GM12874 (cell line): Measurements from ENCODE around the gene GSTP1.

ENCODE experiments used
- TF ChIP-seq, protein P1 (sequence below): IDR thresholded peaks from 2 replicates; pipeline ENCODE4 v1.5.1; 2011; ENCODE audit warnings: low read depth, mild to moderate bottlenecking, control low read depth, low read length, moderate library complexity; ENCODE audit not compliant: insufficient read depth

The GSTP1 gene

DNA sequence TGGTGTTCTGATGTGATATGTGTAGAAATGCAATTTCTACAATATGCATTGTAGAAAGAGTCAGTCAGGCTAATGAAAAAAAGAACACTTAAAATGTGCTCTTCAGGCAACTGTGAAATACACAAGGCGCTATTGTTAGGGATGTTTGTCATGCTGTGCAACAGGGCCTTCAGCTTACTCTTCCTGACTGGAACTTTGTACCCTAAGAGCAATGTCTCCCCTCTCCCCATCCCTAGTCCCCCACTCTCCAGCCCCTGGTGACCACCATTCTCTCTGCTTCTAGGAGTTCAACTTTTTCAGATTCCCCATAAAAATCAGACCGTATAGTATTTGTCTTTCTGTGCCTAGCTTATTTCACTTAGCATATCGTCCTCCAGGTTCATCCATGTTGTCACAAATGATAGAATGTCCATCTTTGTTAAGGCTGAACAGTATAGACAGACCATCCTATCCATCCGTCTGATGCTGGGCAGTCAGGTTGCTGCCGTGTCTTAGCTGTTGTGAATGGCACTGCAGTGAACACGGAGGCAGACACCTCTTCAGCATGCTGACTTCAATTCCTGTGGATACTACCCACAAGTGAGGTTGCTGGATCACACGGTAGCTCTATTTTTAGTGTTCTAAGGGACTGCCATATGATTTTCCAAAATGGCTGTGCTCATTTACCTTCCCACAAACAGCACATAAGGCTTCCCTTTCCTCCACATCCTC, 33.8 kb downstream of the GSTP1 start:
- TF ChIP-seq, protein P1, sequence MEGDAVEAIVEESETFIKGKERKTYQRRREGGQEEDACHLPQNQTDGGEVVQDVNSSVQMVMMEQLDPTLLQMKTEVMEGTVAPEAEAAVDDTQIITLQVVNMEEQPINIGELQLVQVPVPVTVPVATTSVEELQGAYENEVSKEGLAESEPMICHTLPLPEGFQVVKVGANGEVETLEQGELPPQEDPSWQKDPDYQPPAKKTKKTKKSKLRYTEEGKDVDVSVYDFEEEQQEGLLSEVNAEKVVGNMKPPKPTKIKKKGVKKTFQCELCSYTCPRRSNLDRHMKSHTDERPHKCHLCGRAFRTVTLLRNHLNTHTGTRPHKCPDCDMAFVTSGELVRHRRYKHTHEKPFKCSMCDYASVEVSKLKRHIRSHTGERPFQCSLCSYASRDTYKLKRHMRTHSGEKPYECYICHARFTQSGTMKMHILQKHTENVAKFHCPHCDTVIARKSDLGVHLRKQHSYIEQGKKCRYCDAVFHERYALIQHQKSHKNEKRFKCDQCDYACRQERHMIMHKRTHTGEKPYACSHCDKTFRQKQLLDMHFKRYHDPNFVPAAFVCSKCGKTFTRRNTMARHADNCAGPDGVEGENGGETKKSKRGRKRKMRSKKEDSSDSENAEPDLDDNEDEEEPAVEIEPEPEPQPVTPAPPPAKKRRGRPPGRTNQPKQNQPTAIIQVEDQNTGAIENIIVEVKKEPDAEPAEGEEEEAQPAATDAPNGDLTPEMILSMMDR, result no peak

DNA sequence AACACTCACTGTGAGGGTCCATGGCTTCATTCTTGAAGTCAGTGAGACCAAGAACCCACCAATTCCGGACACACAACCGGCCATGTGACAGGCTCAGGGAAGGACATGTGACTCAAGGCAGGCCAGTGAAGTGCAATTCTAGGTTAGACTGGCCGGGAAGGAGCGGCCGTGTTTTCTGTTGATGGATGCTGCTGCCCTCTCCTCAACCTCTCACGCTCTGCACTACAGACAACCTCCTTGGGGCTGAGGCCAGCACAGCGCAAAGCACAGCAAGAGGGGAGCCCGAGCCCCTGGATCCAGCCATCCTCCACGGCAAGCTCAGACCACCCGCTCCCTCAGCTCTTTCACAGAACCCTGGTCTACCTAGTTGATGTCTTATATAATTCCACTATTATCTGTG, 43.4 kb downstream of the GSTP1 start:
- TF ChIP-seq, protein P1, result no peak

DNA sequence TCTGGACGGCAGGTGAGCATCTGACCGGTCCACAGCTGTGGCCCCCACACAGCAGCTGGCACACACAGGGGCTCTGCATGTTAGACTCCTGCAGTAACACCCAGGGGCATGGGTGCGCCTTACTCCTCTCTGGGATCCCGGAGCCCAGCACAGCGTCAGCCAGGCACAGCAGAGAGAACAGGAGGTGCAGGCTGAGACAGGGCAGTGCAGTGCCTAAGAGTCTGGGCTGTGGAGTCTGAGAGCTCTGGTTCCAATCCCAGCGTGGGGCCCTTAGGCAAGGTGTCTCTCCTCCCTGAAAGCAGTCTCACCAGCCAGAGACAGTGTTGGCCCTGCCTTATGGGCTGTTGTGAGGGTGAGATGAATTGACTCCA, 43.8 kb downstream of the GSTP1 start:
- TF ChIP-seq, protein P1, result no peak

DNA sequence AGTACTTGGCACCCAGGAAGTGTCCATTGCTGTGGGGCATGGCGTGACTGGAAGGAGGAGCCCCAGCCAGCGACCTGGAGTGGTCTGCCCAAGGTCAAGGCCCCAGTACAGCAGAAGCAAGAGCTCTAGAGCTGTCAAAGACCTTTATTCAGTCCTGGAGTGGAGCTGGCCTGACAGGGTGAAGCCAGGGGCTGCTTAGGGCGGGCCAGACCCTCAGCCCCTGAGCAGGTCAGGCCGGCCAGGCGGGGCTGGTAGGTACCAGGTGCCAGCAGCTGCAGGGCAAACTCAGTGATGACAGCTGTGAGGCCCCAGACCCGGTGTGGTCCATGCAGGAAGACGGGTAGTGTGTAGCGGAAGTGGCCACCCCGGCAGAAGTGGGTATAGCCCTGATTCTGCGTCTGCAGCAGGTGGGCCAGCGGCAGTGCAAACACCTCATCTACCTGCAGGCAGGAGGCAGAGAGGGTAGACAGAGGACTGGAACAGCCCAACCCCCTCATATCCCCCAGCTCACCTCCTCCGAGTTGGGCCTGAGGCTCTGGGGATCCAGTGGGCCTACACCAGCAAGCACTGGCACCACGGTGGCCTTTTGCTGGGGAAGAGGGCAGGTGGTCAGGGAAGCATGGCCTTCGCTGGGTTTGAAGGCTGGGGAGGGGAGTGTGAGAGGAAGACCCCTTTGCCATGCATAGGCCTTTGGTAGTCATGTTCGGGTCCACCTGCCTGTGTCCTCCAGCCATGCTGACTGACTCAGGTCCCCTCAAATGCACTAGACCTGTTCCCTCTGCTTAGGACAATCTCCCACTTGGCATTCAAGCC, 44.4 kb downstream of the GSTP1 start:
- TF ChIP-seq, protein P1, result no peak

DNA sequence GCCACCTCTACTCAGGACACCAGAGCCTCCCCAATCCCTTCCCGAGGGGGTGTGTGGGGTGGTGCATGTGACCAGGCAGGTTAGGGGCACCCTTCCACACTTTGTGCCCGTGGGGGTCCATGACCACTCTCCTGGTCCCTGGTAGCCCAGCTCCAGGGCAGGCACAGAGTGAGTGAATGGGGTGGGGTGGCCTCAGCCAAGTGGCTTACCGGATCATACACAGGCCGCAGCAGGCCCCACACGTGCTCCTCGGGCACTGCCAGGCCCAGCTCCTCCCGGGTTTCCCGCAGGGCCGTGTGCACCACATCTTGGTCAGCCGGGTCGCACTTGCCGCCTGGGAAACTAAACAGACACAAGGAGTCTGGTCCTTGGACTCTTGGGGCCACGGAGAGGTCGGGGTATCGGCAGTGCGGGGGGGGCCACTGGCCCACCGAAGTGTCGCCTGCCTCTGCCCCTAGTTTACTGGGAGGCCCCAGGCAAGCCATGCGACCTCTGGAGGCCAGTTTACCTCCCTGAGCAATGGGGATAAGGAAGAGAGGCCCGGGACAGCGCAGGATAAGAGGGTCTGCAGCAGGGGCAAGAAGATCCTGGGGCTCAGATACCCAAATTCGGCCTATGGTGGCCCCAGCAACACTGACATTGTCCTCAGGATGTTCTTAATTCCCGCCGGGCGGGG, 45.2 kb downstream of the GSTP1 start:
- TF ChIP-seq, protein P1, result no peak

DNA sequence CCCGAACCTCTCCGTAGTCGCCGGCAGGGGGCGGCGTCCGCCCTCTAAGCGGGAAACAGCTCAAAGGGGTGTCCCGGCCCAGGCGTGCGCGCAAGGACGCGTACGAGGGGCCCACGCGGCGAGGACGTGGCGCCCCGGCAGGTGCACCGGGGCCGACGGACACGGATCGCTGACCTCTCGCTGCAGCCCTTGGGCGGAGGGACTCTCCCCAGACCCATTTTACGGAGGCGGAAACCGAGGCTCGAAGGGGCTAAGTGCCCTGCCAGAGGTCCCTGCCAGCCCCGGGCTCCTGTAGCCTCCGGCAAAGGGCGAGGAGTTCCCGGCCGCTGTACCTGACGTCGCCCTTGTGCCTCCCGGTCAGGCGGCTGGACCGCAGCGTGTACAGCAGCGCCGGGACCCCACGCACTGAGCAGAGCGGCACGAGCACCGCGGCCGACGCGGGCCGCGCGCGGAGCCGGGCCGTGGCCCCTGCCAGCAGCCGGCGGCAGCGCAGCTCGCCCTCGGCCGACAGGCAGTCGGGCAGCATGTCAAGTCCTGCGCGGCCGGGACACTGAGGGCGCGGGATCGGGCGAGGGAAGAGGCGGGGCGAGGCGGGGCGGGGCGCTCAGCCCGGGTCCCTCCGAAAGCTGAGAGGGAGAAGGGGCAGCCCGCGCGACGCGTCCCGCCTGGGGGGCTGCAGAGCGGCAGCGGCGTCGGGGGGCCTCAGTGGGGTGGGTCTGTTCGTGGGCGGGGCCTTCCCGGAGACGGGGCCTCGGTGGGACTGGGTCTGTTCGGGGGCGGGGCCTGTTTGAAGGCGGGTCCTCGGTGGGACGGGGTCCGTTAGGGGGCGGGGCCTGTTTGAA, 46.0 kb downstream of the GSTP1 start, which contains the start of gene NUDT8:
NUDT8 (minus strand) TSS at position 552 of the 842 bp plus-strand sequence; CDS start at position 526, 26 bp downstream.
- TF ChIP-seq, protein P1, result peak; percentile 90
